ENCODE data around the gene OBSL1.

Gene OBSL1

GRCh38 chr2:219511547-219512325 lies 59.6 kb downstream of the OBSL1 start:
- no peak for DNase-seq (ENCODE audit: low read depth)
- TF ChIP-seq CTCF (conservative IDR thresholded peaks at IDR 0.05; ENCODE audit: low read depth, low read length): no peak
- no peak overlapping the region for H3K4me3 ChIP-seq (ENCODE audit: low read depth, low read length)

GRCh38 chr2:219510512-219511135 lies 60.7 kb downstream of the OBSL1 start:
- no peak overlapping the region for H3K4me3 ChIP-seq (ENCODE audit: low read depth, low read length)
- TF ChIP-seq CTCF (conservative IDR thresholded peaks at IDR 0.05; ENCODE audit: low read depth, low read length): no peak
- DNase-seq (ENCODE audit: low read depth): no peak

- TF ChIP-seq CTCF (conservative IDR thresholded peaks at IDR 0.05; ENCODE audit: low read depth, low read length): peak; percentile 84
- peak overlapping the region; percentile 31 for H3K4me3 ChIP-seq (ENCODE audit: low read depth, low read length)
- DNase-seq (ENCODE audit: low read depth): peak; percentile 64
These were observed 61.4 kb downstream of the OBSL1 start for GRCh38 chr2:219509780-219510511.

DNA sequence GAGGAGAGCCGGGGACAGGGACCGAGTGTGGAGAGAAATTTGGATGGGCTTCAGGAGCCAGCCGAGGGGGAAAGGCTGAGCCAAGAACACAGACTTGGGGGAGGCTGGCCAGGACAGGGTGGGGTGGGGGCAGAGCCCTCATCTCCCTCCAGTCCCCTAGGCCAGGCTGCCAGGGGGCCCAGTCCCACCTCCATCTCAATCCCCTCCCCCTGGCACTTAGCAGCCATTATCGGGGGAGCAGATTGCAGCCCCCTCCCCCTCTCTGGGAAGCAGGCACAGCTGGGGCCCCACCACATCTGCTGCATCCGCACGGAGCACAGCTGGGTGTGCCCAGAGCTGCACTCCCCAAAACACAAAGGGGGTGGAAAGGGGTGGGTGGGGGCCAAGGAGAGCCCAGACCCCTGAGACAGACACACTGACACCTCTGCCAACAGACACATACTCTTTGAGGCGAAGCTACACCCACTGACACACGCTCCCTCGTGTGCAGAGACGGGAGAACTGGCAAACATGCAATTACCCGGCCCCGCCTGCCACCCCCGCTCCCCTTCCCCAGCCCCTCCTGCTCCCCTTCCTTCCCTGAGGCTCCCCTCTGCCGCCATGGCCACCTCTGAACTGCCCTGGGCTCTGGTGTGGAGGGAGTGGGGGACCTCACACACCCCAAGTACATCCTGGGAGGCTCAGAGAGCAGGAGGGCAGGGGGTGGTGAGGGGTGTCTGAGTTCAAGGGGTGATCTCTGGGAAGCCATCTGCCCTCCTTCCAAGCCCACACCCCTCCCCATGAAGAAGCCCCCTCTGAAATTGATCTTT lies 62.2 kb downstream of the OBSL1 start:
- DNase-seq (ENCODE audit: low read depth): no peak
- no peak for TF ChIP-seq CTCF (conservative IDR thresholded peaks at IDR 0.05; ENCODE audit: low read depth, low read length)
- no peak overlapping the region for H3K4me3 ChIP-seq (ENCODE audit: low read depth, low read length)

DNA sequence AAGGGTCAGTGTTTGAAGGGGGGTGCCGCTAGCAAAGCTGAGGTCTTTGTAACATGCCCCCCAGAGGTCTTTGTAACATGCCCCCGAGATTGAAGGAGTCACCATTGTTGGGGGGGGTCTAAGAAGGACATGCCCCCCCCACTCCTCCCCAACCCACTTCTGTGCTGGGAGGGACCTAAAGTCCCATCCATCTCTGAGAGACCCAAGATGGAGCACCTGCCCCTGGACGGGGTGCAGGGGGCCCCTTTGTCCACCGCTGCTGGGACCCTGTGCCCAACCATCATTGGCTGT lies 63.0 kb downstream of the OBSL1 start:
- no peak for TF ChIP-seq CTCF (conservative IDR thresholded peaks at IDR 0.05; ENCODE audit: low read depth, low read length)
- DNase-seq (ENCODE audit: low read depth): no peak

DNA sequence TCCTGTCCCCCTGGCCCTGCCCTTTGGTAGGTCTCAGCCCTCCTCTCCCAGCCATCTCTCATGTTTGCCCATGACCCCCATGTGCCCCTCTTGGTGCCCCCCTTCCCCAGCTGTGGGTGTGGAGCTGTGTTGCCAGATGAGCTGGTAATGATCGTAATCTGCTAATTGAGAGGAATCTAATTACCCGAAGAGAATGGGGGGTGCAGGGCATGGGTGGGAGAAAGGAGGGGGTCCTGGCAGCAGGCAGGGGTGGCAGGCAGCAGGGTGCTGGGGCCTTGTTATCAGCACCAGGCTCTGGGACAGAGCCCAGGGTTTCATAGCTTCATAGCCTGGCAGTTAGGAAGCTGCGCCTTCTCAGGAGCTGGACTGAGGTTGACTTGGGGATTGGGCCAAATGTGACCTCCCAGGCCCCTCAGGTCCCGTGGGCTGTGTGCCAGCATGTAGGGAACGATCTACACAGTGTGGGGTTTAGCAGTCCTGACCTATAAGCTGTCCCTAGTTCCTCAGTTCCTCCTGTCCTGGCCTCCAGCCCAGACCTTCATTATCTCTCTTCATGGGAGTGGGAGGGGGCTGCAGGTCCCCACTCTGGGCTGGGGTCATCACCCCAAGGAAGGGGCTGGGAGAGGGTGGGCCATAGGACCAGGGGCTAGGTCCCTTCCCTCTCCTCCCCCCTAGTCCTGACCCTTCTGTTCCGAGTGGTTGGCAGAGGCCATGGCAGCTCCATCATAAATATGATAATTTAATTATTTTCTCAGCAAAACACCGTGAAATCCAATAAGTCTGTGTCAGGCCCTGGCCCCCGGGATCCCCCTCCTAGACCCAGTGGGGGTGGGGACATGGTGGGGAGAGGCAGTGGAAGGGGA lies 63.5 kb downstream of the OBSL1 start:
- no peak overlapping the region for H3K4me3 ChIP-seq (ENCODE audit: low read depth, low read length)
- TF ChIP-seq CTCF (conservative IDR thresholded peaks at IDR 0.05; ENCODE audit: low read depth, low read length): no peak
- peak; percentile 18 for DNase-seq (ENCODE audit: low read depth)

More for the DNA sequence above, 63.0 kb downstream of the OBSL1 start:
- H3K4me3 ChIP-seq (ENCODE audit: low read depth, low read length): no peak overlapping the region

Measured in choroid plexus epithelial cell (primary cell).